Brain microvascular endothelial cell (primary cell): Measurements from ENCODE around the gene ZNF557.

Experiments
- DNase-seq: peaks from one replicate; pipeline ENCODE4 v3.0.0-alpha.2; 2020
- H3K27ac ChIP-seq: fragments of 250-450 bp; sonication (Bioruptor Pico); 2 replicates; pipeline ENCODE4 v1.5.1; 2020; ENCODE audit warnings: mild to moderate bottlenecking, moderate library complexity
- H3K27me3 ChIP-seq: fragments of 250-450 bp; sonication (Bioruptor Pico); replicated peaks from 2 replicates; pipeline ENCODE4 v1.5.1; 2020; ENCODE audit warnings: mild to moderate bottlenecking
- H3K36me3 ChIP-seq: fragments of 250-450 bp; sonication (Bioruptor Pico); replicated peaks from 2 replicates; pipeline ENCODE4 v1.5.1; 2020; ENCODE audit warnings: mild to moderate bottlenecking
- H3K4me3 ChIP-seq: 2 replicates; pipeline ENCODE4 v1.5.1; 2011; ENCODE audit warnings: low read depth, mild to moderate bottlenecking, control low read depth, low read length, moderate library complexity
- CTCF ChIP-seq: IDR thresholded peaks from 2 replicates; pipeline ENCODE4 v1.5.1; 2011; ENCODE audit warnings: low read depth, mild to moderate bottlenecking, moderate library complexity, low read length, control low read depth, inconsistent platforms; ENCODE audit errors: missing control alignments
- in situ Hi-C: cut with HindIII; loops from 2 replicates; pipeline ENCODE4 v1.10.0; 2017; ENCODE audit warnings: low sequenced_read_pairs, low pct_ligation_motif_present

Gene ZNF557

GRCh38 chr19:7124782-7125181, 55.3 kb downstream of the ZNF557 start:
- Histone ChIP-seq H3K36me3 (no peaks in the 10 kb centered on the region), H3K27ac (no peak overlapping the region), H3K27me3 (no peaks in the 10 kb centered on the region), H3K4me3 (no peak overlapping the region)
- TF ChIP-seq CTCF, result no peak
- in situ Hi-C loops, result no loop called here
- DNase-seq, result no peak

GRCh38 chr19:7125221-7125620, 55.7 kb downstream of the ZNF557 start:
- no peak for DNase-seq
- in situ Hi-C loops, result no loop called here
- no peak for TF ChIP-seq CTCF
- Histone ChIP-seq H3K27me3 (no peaks in the 10 kb centered on the region), H3K27ac (no peak overlapping the region), H3K4me3 (no peak overlapping the region), H3K36me3 (no peaks in the 10 kb centered on the region)

- no peaks in the 10 kb centered on the region for H3K27me3 ChIP-seq
- no peak for TF ChIP-seq CTCF
- no peaks in the 10 kb centered on the region for H3K36me3 ChIP-seq
- DNase-seq, result no peak
- in situ Hi-C loops, result no loop called here
- H3K27ac ChIP-seq, result no peak overlapping the region
- H3K4me3 ChIP-seq, result no peak overlapping the region
Measured at GRCh38 chr19:7126132-7126531, 56.6 kb downstream of the ZNF557 start.

DNA sequence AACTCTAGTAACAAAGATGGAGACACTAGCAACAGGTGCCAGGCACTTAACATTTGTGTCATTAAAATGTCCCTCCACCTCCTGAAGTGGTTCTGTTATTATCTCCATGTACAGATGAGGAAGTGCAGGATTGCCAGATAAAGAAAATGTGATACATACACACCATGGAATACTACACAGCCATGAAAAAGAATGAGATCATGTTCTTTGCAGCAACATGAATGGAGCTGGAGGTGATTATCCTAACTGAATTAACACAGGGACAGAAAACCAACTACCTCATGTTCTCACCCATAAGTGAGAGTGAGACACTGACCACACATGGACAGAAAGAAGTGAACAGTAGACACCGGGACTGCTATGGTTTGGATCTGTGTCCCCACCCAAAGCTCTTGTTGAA, 60.5 kb downstream of the ZNF557 start:
- H3K4me3 ChIP-seq, result no peak overlapping the region
- no peaks in the 10 kb centered on the region for H3K27me3 ChIP-seq
- H3K36me3 ChIP-seq, result no peaks in the 10 kb centered on the region
- DNase-seq, result no peak
- in situ Hi-C loops, result no loop called here
- H3K27ac ChIP-seq, result no peak overlapping the region
- TF ChIP-seq CTCF, result no peak

DNA sequence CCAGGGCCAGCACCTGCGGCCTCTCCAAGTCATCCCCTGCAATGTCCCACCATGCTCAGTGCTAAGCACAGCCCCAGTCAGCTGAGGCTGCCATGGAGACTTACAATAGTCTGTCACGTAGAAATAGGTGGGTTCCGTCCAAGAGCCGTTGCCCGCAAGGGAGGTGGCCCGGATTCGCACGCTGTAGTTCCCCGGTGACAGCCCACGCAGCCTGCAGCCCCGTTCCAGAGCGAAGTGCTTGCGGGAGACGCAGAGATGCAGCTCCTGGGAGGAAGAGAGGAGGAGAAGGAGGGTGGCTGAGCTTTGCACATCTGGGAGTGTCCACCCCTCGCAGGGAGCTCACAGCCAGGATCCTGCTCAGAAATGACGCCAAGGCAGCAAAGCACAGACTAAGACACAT, 62.6 kb downstream of the ZNF557 start:
- TF ChIP-seq CTCF, result no peak
- no peaks in the 10 kb centered on the region for H3K36me3 ChIP-seq
- no peaks in the 10 kb centered on the region for H3K27me3 ChIP-seq
- in situ Hi-C loops, result no loop called here
- no peak overlapping the region for H3K27ac ChIP-seq
- DNase-seq, result no peak
- H3K4me3 ChIP-seq, result no peak overlapping the region

GRCh38 chr19:7137120-7137519, 67.6 kb downstream of the ZNF557 start:
- TF ChIP-seq CTCF, result no peak
- in situ Hi-C loops, result no loop called here
- H3K27ac ChIP-seq, result no peak overlapping the region

More at GRCh38 chr19:7137120-7137519, 67.6 kb downstream of the ZNF557 start:
- H3K27me3 ChIP-seq, result no peaks in the 10 kb centered on the region
- H3K4me3 ChIP-seq, result no peak overlapping the region
- DNase-seq, result no peak
- H3K36me3 ChIP-seq, result no peaks in the 10 kb centered on the region
